Spleen (tissue), 7 donors: ENCODE results near the gene DMRT1.

ENCODE experiments used
- POLR2A ChIP-seq, 3 donors: fragments of 450-650 bp; IDR thresholded peaks; one replicate each; pipeline ENCODE4 v1.5.1; 2017; ENCODE audit warnings: antibody characterized with exemption in 3 of 3, mild to moderate bottlenecking in 1 of 3
- POLR2AphosphoS5 ChIP-seq, 3 donors: sonication (generic); formaldehyde crosslinking; IDR thresholded peaks; one replicate each; pipeline ENCODE4 v1.5.1; 2017; ENCODE audit warnings: antibody characterized with exemption in 3 of 3
- TF ChIP-seq, protein P1 (sequence below), 11 experiments: fragments of 200-600 bp in 7 of 11; fragments of 450-650 bp in 4 of 11; sonication (generic) in 4 of 11; IDR thresholded peaks in 8 of 11; conservative IDR thresholded peaks in 3 of 11; 1 replicate in 7 of 11; 2 replicates in 4 of 11; pipeline versions ENCODE4 v1.4.0 to v1.8.0; 2016 to 2021; ENCODE audit warnings: antibody characterized with exemption in 11 of 11, inconsistent platforms in 4 of 11, mild to moderate bottlenecking in 1 of 11
- donor health status: DM: no; HTN: no; CAD: no; lungs with moderate emphysema.
- donor health status: DM: no; HTN: no; CAD: no.
- donor health status: DM: no; HTN: no; CAD: no.

DNA sequence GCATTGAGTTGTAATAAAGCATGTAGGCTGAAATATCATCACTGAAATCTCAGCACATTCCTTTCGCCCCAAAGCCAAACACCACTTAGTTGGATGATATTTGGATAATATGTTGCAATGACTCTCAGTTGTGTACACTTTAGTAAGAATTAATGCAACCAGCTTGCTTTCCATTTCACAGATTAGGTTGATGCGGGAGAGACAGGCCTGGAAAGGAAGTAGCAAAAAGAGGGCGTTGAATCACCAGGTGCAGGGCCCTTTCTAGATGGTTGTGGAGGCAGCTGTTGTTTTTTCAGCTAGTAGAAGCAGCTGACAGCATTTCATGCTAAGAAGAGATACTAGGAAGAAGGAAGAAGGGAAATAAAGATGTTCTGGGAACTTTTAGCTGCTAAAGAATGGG lies 165.8 kb downstream of the DMRT1 start:
- TF ChIP-seq POLR2A (IDR thresholded peaks at IDR 0.05) (no peak), POLR2AphosphoS5 (IDR thresholded peaks at IDR 0.05) (no peak)
- TF ChIP-seq, protein P1, sequence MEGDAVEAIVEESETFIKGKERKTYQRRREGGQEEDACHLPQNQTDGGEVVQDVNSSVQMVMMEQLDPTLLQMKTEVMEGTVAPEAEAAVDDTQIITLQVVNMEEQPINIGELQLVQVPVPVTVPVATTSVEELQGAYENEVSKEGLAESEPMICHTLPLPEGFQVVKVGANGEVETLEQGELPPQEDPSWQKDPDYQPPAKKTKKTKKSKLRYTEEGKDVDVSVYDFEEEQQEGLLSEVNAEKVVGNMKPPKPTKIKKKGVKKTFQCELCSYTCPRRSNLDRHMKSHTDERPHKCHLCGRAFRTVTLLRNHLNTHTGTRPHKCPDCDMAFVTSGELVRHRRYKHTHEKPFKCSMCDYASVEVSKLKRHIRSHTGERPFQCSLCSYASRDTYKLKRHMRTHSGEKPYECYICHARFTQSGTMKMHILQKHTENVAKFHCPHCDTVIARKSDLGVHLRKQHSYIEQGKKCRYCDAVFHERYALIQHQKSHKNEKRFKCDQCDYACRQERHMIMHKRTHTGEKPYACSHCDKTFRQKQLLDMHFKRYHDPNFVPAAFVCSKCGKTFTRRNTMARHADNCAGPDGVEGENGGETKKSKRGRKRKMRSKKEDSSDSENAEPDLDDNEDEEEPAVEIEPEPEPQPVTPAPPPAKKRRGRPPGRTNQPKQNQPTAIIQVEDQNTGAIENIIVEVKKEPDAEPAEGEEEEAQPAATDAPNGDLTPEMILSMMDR (IDR thresholded peaks at IDR 0.05 in 8 of 11, conservative IDR thresholded peaks at IDR 0.05 in 3 of 11): no peak
